DND-41 (cell line): ENCODE data around the gene FAM83B.

Experiments used
- ATAC-seq: fragments of 200-7000 bp; cut with Tn5 transposase; 3 replicates; pipeline ENCODE4 v1.9.1; 2021; ENCODE audit warnings: low read depth; ENCODE audit not compliant: insufficient read depth
- DNase-seq: peaks from one replicate; pipeline ENCODE4 v3.0.0-alpha.2; 2020
- H2AFZ ChIP-seq: 2 replicates; pipeline ENCODE4 v1.6.0; 2012; ENCODE audit warnings: low read depth, low read length
- H3K27ac ChIP-seq: 2 replicates; pipeline ENCODE4 v1.5.1; 2012; ENCODE audit warnings: low read length, inconsistent platforms
- H3K27me3 ChIP-seq: fragments of 200-600 bp; sonication (generic); 2 replicates; pipeline ENCODE4 v1.6.0; 2012; ENCODE audit warnings: low read length, mild to moderate bottlenecking, inconsistent platforms; ENCODE audit not compliant: insufficient read depth, poor library complexity
- H3K36me3 ChIP-seq: 2 replicates; pipeline ENCODE4 v1.5.1; 2012; ENCODE audit warnings: low read length, inconsistent platforms; ENCODE audit not compliant: insufficient read depth
- H3K4me1 ChIP-seq: 2 replicates; pipeline ENCODE4 v1.5.1; 2012; ENCODE audit warnings: mild to moderate bottlenecking, low read length; ENCODE audit not compliant: insufficient read depth
- H3K4me2 ChIP-seq: 2 replicates; pipeline ENCODE4 v1.6.0; 2012; ENCODE audit warnings: mild to moderate bottlenecking, moderate library complexity, low read length, inconsistent platforms; ENCODE audit not compliant: insufficient read depth
- H3K4me3 ChIP-seq, 2 experiments: fragments of 200-600 bp in 1 of 2; shearing (Covaris generic) in 1 of 2; 2 replicates each; pipeline ENCODE4 v1.5.1; 2012 to 2016; ENCODE audit warnings: inconsistent platforms in 2 of 2, low read length in 2 of 2, mild to moderate bottlenecking in 2 of 2, low read depth in 1 of 2, moderate library complexity in 1 of 2
- H3K79me2 ChIP-seq: 2 replicates; pipeline ENCODE4 v1.6.0; 2012; ENCODE audit warnings: low read length, inconsistent platforms; ENCODE audit not compliant: insufficient read depth
- H3K9ac ChIP-seq: 2 replicates; pipeline ENCODE4 v1.6.0; 2012; ENCODE audit warnings: low read depth, mild to moderate bottlenecking, inconsistent platforms, low read length, moderate library complexity
- H3K9me3 ChIP-seq: 2 replicates; pipeline ENCODE4 v1.5.1; 2012; ENCODE audit warnings: low read length, moderate library complexity, mild to moderate bottlenecking, inconsistent platforms; ENCODE audit not compliant: insufficient read depth, severe bottlenecking
- H4K20me1 ChIP-seq: 2 replicates; pipeline ENCODE4 v1.6.0; 2012; ENCODE audit warnings: low read length; ENCODE audit not compliant: insufficient read depth
- CTCF ChIP-seq: IDR thresholded peaks from 2 replicates; pipeline ENCODE4 v1.5.1; 2012; ENCODE audit warnings: borderline replicate concordance, low read length, moderate library complexity, mild to moderate bottlenecking; ENCODE audit not compliant: poor library complexity, severe bottlenecking; ENCODE audit errors: extremely low read depth
- EZH2 ChIP-seq: IDR thresholded peaks from 3 replicates; pipeline ENCODE4 v1.6.1; 2012; ENCODE audit warnings: borderline replicate concordance, low read depth, mild to moderate bottlenecking, moderate library complexity, low read length, inconsistent platforms; ENCODE audit not compliant: severe bottlenecking

Gene FAM83B

GRCh38 chr6:54916858-54917257 lies 70.3 kb downstream of the FAM83B start:
- Histone ChIP-seq H3K9ac (no peak overlapping the region), H2AFZ (no peak overlapping the region), H3K79me2 (no peaks in the 10 kb centered on the region), H4K20me1 (no peaks in the 10 kb centered on the region), H3K4me1 (no peaks in the 10 kb centered on the region), H3K4me2 (no peak overlapping the region), H3K27me3 (no peaks in the 10 kb centered on the region), H3K9me3 (no peaks in the 10 kb centered on the region), H3K27ac (no peak overlapping the region), H3K36me3 (no peaks in the 10 kb centered on the region), H3K4me3 (no peak overlapping the region)
- TF ChIP-seq CTCF (no peak), EZH2 (no peak)
- no peak for ATAC-seq
- DNase-seq, result no peak

- H3K9ac ChIP-seq, result no peak overlapping the region
- H2AFZ ChIP-seq, result no peak overlapping the region
- no peaks in the 10 kb centered on the region for H3K27me3 ChIP-seq
- ATAC-seq (no peak), DNase-seq (no peak)
- no peaks in the 10 kb centered on the region for H3K4me1 ChIP-seq
- no peaks in the 10 kb centered on the region for H3K9me3 ChIP-seq
- no peaks in the 10 kb centered on the region for H3K36me3 ChIP-seq
- H3K4me3 ChIP-seq, result no peak overlapping the region
- no peaks in the 10 kb centered on the region for H3K79me2 ChIP-seq
- no peak overlapping the region for H3K27ac ChIP-seq
- TF ChIP-seq EZH2 (no peak), CTCF (no peak)
- H3K4me2 ChIP-seq, result no peak overlapping the region
- no peaks in the 10 kb centered on the region for H4K20me1 ChIP-seq
Measured at GRCh38 chr6:54920628-54921027, 74.1 kb downstream of the FAM83B start.

GRCh38 chr6:54921891-54922290 lies 75.3 kb downstream of the FAM83B start:
- Histone ChIP-seq H3K79me2 (no peaks in the 10 kb centered on the region), H3K9ac (no peak overlapping the region), H3K36me3 (no peaks in the 10 kb centered on the region), H3K27me3 (no peaks in the 10 kb centered on the region), H3K4me3 (no peak overlapping the region), H3K4me2 (no peak overlapping the region), H3K9me3 (no peaks in the 10 kb centered on the region), H3K27ac (no peak overlapping the region), H2AFZ (no peak overlapping the region), H3K4me1 (no peaks in the 10 kb centered on the region), H4K20me1 (no peaks in the 10 kb centered on the region)
- ATAC-seq (no peak), DNase-seq (no peak)
- no peak for TF ChIP-seq CTCF
- TF ChIP-seq EZH2, result no peak

GRCh38 chr6:54929245-54929909 lies 82.8 kb downstream of the FAM83B start:
- Histone ChIP-seq H3K4me3 (no peak overlapping the region), H3K27me3 (no peaks in the 10 kb centered on the region), H3K79me2 (no peaks in the 10 kb centered on the region), H3K9me3 (peaks cover 4% of the 10 kb centered on the region), H2AFZ (no peak overlapping the region), H3K36me3 (no peaks in the 10 kb centered on the region), H4K20me1 (no peaks in the 10 kb centered on the region), H3K4me2 (no peak overlapping the region), H3K9ac (no peak overlapping the region), H3K27ac (no peak overlapping the region), H3K4me1 (no peaks in the 10 kb centered on the region)
- DNase-seq (no peak), ATAC-seq (no peak)
- TF ChIP-seq CTCF (no peak), EZH2 (no peak)
